ENCODE results near the gene CPXCR1. TPM values are rescaled to one million over a fixed set of nuclear protein-coding genes. Genes with fewer than 3 reads are reported as not detected.

The CPXCR1 gene
- total RNA-seq (2013; cell fraction: nucleolus; rRNA removed) = not detected in 2 replicates
- total RNA-seq (2014; rRNA removed) (0.06 TPM in 1 of 2 replicates, not detected in the other), total RNA-seq (2014; rRNA removed; fragmentation: Illumina TruSeq; extraction: Trizol) (not detected in 2 replicates), total RNA-seq (2021) (not detected in 2 replicates), polyA plus RNA-seq (2011; rRNA removed) (0.05 and 0.12 TPM in 2 replicates), polyA plus RNA-seq (2014; fragmentation: Illumina TruSeq; extraction: Trizol) (not detected in 2 replicates), polyA plus RNA-seq (2014; fragmentation: Nextera tagmentation; extraction: Ambion mirVana) (not detected), polyA plus RNA-seq (2014; rRNA removed) (not detected in 2 replicates), polyA plus RNA-seq (2016; fragmentation: Nextera tagmentation; extraction: Ambion mirVana) (under 1 TPM in 1 of 2 experiments, not detected in 1; 0.26 TPM), polyA minus RNA-seq (2011; rRNA and poly(A)+ RNA removed) (not detected in 2 replicates), Bru-seq, nascent RNA (not detected), BruChase-seq, experiment 1, labeled RNA remaining after a 6-hour chase (not detected), BruChase-seq, experiment 2, labeled RNA remaining after a 2-hour chase (not detected)
- not detected for polyA plus RNA-seq (2011; ENCODE audit: low read depth)
- 0.03 and 0.05 TPM in 2 replicates for polyA plus RNA-seq (2011; cell fraction: cytosol; rRNA removed)
- polyA plus RNA-seq (2011; cell fraction: nucleus; rRNA removed) = not detected in 2 replicates
- polyA plus RNA-seq (2012) = not detected in 2 replicates
- not detected in 2 replicates for polyA minus RNA-seq (2011; cell fraction: cytosol; rRNA and poly(A)+ RNA removed)
- polyA minus RNA-seq (2011; cell fraction: nucleus; rRNA and poly(A)+ RNA removed) = not detected in 2 replicates
- long read RNA-seq, experiment 1 = 0 reads
- long read RNA-seq, experiment 2 = 0 reads

DNA sequence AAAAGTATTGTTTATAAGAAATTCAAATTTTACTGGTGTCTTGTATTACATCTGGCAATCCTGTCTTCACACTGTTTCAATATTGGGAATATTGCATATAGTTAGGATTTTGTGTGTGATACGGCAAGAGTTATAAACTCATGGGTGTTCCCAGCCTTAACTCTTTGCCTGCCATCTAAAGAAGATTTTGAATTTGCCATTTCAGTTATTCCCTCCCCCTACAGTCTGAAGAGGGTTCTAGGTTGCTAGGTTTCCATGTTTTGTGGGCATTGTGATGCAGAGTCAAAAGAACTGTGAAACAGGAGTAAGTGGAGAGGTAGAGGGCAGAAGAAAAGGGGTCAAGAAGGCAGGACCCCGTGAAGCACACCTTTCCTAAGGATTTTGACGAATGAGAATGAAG, at the start of gene CPXCR1:
TSS of gene CPXCR1 (plus strand) at position 301 of the 400 bp plus-strand sequence. CDS start 6,190 bp downstream, outside the sequence.
- intact Hi-C loops (cut with micrococcal nuclease; ENCODE audit: unreplicated experiment) = no loop called here
- Histone ChIP-seq H3K4me2 (ENCODE audit: control insufficient read depth, insufficient read depth) (no peak within 1 kb of the TSS), H4K20me1 (ENCODE audit: control insufficient read depth, insufficient read depth) (no peaks in the 10 kb centered on the region), H3K4me1 (ENCODE audit: control insufficient read depth, insufficient read depth, low read length) (no peaks in the 10 kb centered on the region), H3K9ac (ENCODE audit: control insufficient read depth, insufficient read depth, low read length) (no peak within 1 kb of the TSS), H3K27ac (ENCODE audit: control insufficient read depth, insufficient read depth) (no peak within 1 kb of the TSS), H3K4me3 (no peak within 1 kb of the TSS), H3K9me3 (replicated peaks; ENCODE audit: control insufficient read depth, insufficient read depth, low read length) (no peaks in the 10 kb centered on the region), H3K27me3 (replicated peaks in 1 of 2; ENCODE audit: control insufficient read depth in 2 of 2, insufficient read depth in 2 of 2, low read length in 1 of 2) (no peaks in the 10 kb centered on the region), H3K79me2 (ENCODE audit: control insufficient read depth, insufficient read depth, low read length) (no peaks in the 10 kb centered on the region), H2AFZ (ENCODE audit: control insufficient read depth, low read depth, low read length) (no peak within 1 kb of the TSS), H3K36me3 (ENCODE audit: control insufficient read depth in 2 of 2, insufficient read depth in 2 of 2, low read length in 1 of 2) (no peaks in the 10 kb centered on the region)
- 29% methylated on average over 3 of the region's 3 CpGs for WGBS (ENCODE audit: insufficient coverage, insufficient replicate concordance, low lambda C conversion rate, missing lambda C conversion rate)
- DNase-seq (ENCODE audit: low read depth, low spot score) (no peak), ATAC-seq (no peak), FAIRE-seq (no peak)
- BruUV-seq (replicated peaks) = no TSS peak
- ChIA-PET POLR2A (no interaction called here), RAD21 (ENCODE audit: unreplicated experiment) (no interaction called here), CTCF (interaction anchor here (0.5 kb wide), 1 partner anchor 443 kb away, joined by 3 read pairs; no protein-coding TSS in a partner anchor), SMC1A (ENCODE audit: uncharacterized antibody, unreplicated experiment) (no interaction called here)
- in situ Hi-C loops (cut with MboI) = no loop called here
- no peak for TF ChIP-seq IKZF2 (IDR thresholded peaks at IDR 0.05)
- TF ChIP-seq, protein P1, sequence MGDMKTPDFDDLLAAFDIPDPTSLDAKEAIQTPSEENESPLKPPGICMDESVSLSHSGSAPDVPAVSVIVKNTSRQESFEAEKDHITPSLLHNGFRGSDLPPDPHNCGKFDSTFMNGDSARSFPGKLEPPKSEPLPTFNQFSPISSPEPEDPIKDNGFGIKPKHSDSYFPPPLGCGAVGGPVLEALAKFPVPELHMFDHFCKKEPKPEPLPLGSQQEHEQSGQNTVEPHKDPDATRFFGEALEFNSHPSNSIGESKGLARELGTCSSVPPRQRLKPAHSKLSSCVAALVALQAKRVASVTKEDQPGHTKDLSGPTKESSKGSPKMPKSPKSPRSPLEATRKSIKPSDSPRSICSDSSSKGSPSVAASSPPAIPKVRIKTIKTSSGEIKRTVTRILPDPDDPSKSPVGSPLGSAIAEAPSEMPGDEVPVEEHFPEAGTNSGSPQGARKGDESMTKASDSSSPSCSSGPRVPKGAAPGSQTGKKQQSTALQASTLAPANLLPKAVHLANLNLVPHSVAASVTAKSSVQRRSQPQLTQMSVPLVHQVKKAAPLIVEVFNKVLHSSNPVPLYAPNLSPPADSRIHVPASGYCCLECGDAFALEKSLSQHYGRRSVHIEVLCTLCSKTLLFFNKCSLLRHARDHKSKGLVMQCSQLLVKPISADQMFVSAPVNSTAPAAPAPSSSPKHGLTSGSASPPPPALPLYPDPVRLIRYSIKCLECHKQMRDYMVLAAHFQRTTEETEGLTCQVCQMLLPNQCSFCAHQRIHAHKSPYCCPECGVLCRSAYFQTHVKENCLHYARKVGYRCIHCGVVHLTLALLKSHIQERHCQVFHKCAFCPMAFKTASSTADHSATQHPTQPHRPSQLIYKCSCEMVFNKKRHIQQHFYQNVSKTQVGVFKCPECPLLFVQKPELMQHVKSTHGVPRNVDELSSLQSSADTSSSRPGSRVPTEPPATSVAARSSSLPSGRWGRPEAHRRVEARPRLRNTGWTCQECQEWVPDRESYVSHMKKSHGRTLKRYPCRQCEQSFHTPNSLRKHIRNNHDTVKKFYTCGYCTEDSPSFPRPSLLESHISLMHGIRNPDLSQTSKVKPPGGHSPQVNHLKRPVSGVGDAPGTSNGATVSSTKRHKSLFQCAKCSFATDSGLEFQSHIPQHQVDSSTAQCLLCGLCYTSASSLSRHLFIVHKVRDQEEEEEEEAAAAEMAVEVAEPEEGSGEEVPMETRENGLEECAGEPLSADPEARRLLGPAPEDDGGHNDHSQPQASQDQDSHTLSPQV (IDR thresholded peaks at IDR 0.05) = no peak
- TF ChIP-seq, protein P2, sequence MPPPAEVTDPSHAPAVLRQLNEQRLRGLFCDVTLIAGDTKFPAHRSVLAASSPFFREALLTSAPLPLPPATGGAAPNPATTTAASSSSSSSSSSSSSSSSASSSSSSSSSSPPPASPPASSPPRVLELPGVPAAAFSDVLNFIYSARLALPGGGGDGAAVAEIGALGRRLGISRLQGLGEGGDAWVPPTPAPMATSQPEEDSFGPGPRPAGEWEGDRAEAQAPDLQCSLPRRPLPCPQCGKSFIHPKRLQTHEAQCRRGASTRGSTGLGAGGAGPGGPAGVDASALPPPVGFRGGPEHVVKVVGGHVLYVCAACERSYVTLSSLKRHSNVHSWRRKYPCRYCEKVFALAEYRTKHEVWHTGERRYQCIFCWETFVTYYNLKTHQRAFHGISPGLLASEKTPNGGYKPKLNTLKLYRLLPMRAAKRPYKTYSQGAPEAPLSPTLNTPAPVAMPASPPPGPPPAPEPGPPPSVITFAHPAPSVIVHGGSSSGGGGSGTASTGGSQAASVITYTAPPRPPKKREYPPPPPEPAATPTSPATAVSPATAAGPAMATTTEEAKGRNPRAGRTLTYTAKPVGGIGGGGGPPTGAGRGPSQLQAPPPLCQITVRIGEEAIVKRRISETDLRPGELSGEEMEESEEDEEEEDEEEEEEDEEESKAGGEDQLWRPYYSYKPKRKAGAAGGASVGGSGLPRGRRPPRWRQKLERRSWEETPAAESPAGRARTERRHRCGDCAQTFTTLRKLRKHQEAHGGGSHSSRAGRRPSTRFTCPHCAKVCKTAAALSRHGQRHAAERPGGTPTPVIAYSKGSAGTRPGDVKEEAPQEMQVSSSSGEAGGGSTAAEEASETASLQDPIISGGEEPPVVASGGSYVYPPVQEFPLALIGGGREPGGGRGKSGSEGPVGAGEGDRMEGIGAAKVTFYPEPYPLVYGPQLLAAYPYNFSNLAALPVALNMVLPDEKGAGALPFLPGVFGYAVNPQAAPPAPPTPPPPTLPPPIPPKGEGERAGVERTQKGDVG (CRISPR knock-in tag; IDR thresholded peaks at IDR 0.05) = no peak
- TF ChIP-seq, protein P3, sequence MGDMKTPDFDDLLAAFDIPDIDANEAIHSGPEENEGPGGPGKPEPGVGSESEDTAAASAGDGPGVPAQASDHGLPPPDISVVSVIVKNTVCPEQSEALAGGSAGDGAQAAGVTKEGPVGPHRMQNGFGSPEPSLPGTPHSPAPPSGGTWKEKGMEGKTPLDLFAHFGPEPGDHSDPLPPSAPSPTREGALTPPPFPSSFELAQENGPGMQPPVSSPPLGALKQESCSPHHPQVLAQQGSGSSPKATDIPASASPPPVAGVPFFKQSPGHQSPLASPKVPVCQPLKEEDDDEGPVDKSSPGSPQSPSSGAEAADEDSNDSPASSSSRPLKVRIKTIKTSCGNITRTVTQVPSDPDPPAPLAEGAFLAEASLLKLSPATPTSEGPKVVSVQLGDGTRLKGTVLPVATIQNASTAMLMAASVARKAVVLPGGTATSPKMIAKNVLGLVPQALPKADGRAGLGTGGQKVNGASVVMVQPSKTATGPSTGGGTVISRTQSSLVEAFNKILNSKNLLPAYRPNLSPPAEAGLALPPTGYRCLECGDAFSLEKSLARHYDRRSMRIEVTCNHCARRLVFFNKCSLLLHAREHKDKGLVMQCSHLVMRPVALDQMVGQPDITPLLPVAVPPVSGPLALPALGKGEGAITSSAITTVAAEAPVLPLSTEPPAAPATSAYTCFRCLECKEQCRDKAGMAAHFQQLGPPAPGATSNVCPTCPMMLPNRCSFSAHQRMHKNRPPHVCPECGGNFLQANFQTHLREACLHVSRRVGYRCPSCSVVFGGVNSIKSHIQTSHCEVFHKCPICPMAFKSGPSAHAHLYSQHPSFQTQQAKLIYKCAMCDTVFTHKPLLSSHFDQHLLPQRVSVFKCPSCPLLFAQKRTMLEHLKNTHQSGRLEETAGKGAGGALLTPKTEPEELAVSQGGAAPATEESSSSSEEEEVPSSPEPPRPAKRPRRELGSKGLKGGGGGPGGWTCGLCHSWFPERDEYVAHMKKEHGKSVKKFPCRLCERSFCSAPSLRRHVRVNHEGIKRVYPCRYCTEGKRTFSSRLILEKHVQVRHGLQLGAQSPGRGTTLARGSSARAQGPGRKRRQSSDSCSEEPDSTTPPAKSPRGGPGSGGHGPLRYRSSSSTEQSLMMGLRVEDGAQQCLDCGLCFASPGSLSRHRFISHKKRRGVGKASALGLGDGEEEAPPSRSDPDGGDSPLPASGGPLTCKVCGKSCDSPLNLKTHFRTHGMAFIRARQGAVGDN (IDR thresholded peaks at IDR 0.05) = no peak
- no peak for TF ChIP-seq TARDBP (IDR thresholded peaks at IDR 0.05; ENCODE audit: borderline replicate concordance)
- no peak for TF ChIP-seq SIX5 (IDR thresholded peaks at IDR 0.05; ENCODE audit: low read depth, low read length, severe bottlenecking)
- no peak for TF ChIP-seq NFYA (IDR thresholded peaks at IDR 0.05; ENCODE audit: borderline replicate concordance, low read depth, low read length)
- TF ChIP-seq ZNF217 (IDR thresholded peaks at IDR 0.05) = no peak
- no peak for TF ChIP-seq MYC (IDR thresholded peaks at IDR 0.05; ENCODE audit: insufficient read depth, insufficient read length, insufficient replicate concordance, low read length, severe bottlenecking)
- TF ChIP-seq SIN3A (IDR thresholded peaks at IDR 0.05; ENCODE audit: low read depth, low read length) = no peak

All from GM12878 (cell line).